HG03139 (cell line): Measurements from ENCODE around the gene CD1B.
A peak's percentile ranks its signal among the peaks of the same experiment; 100 is the strongest.
"Not testable (repeated sequence)": the region's sequence is repeated elsewhere in the genome, so short reads cannot be mapped to it uniquely, and the experiment has no call there.

Experiments
- ATAC-seq: cut with Tn5 transposase; IDR thresholded peaks from one replicate; pipeline ENCODE4 v1.9.1; 2021; ENCODE audit not compliant: unreplicated experiment

The CD1B gene

GRCh38 chr1:158331481-158332150, at the start of gene CD1B:
CD1B (minus strand) TSS chr1:158331531; CDS start chr1:158331423, 108 bp downstream.
- no peak for ATAC-seq

- no peak for ATAC-seq
Observed at GRCh38 chr1:158374860-158375259, 43.5 kb upstream of the CD1B start.

GRCh38 chr1:158374101-158374500, 42.8 kb upstream of the CD1B start:
- ATAC-seq, result not testable (repeated sequence)

GRCh38 chr1:158371188-158371953, 40.0 kb upstream of the CD1B start:
- peak; percentile 94 for ATAC-seq

- no peak for ATAC-seq
Observed at GRCh38 chr1:158366783-158367182, 35.5 kb upstream of the CD1B start.

- ATAC-seq, result no peak
Observed at GRCh38 chr1:158362941-158363340, 31.6 kb upstream of the CD1B start.

GRCh38 chr1:158362482-158362881, 31.2 kb upstream of the CD1B start:
- ATAC-seq, result no peak

GRCh38 chr1:158357441-158357840, 26.1 kb upstream of the CD1B start:
- no peak for ATAC-seq

- ATAC-seq, result no peak
Observed at GRCh38 chr1:158356616-158357015, 25.3 kb upstream of the CD1B start.

- no peak for ATAC-seq
Observed at GRCh38 chr1:158355773-158356285, 24.5 kb upstream of the CD1B start.

GRCh38 chr1:158354255-158354654, 22.9 kb upstream of the CD1B start:
- ATAC-seq, result no peak

GRCh38 chr1:158353303-158354075, 22.2 kb upstream of the CD1B start, which contains the start of gene CD1E:
CD1E (plus strand) TSS chr1:158353894; CDS start chr1:158353989, 95 bp downstream.
- no peak for ATAC-seq

- not testable (repeated sequence) for ATAC-seq
Observed at GRCh38 chr1:158348946-158349345, 17.6 kb upstream of the CD1B start.

- ATAC-seq, result not testable (repeated sequence)
Observed at GRCh38 chr1:158336413-158336812, 5.1 kb upstream of the CD1B start.

GRCh38 chr1:158335213-158335532, 3.8 kb upstream of the CD1B start:
- ATAC-seq, result no peak

- ATAC-seq, result no peak
Observed at GRCh38 chr1:158334526-158335212, 3.3 kb upstream of the CD1B start.

GRCh38 chr1:158333405-158334155, 2.2 kb upstream of the CD1B start:
- no peak for ATAC-seq

GRCh38 chr1:158331106-158331425, 265 bp downstream of the CD1B start:
- no peak for ATAC-seq

- ATAC-seq, result no peak
Observed at GRCh38 chr1:158330391-158331105, 783 bp downstream of the CD1B start.

GRCh38 chr1:158329733-158330132, 1.6 kb downstream of the CD1B start:
- ATAC-seq, result no peak
